GM23248 (cell line): Measurements from ENCODE around the gene MEGF6. TPM values are rescaled to one million over a fixed set of nuclear protein-coding genes. Genes with fewer than 3 reads are reported as not detected.

Experiments
- DNase-seq: peaks from one replicate; pipeline ENCODE4 v3.0.0-alpha.2; 2015
- H2AFZ ChIP-seq: fragments of 200-600 bp; sonication (generic); 2 replicates; pipeline ENCODE4 v1.6.1; 2016; ENCODE audit warnings: antibody characterized with exemption
- H3F3A ChIP-seq: fragments of 200-600 bp; sonication (generic); 2 replicates; pipeline ENCODE4 v1.6.1; 2016; ENCODE audit warnings: mild to moderate bottlenecking, antibody characterized with exemption, mixed run types; ENCODE audit not compliant: insufficient read depth
- H3K27ac ChIP-seq: fragments of 200-600 bp; sonication (generic); 2 replicates; pipeline ENCODE4 v1.5.1; 2016; ENCODE audit warnings: mild to moderate bottlenecking
- H3K27me3 ChIP-seq: fragments of 200-600 bp; sonication (generic); replicated peaks from 2 replicates; pipeline ENCODE4 v1.6.1; 2016; ENCODE audit warnings: mild to moderate bottlenecking; ENCODE audit not compliant: insufficient read depth
- H3K36me3 ChIP-seq: fragments of 200-600 bp; sonication (generic); 2 replicates; pipeline ENCODE4 v1.6.1; 2016; ENCODE audit warnings: low read depth, mild to moderate bottlenecking
- H3K4me1 ChIP-seq: fragments of 200-600 bp; sonication (generic); 2 replicates; pipeline ENCODE4 v1.6.1; 2016; ENCODE audit warnings: mild to moderate bottlenecking; ENCODE audit not compliant: insufficient read depth
- H3K4me2 ChIP-seq: fragments of 200-600 bp; sonication (generic); one replicate; pipeline ENCODE4 v1.6.1; 2016; ENCODE audit warnings: mild to moderate bottlenecking; ENCODE audit not compliant: unreplicated experiment
- H3K4me3 ChIP-seq: fragments of 200-600 bp; sonication (generic); 2 replicates; pipeline ENCODE4 v1.5.1; 2016; ENCODE audit warnings: mild to moderate bottlenecking
- H3K79me2 ChIP-seq: fragments of 200-600 bp; sonication (generic); 2 replicates; pipeline ENCODE4 v1.6.1; 2016; ENCODE audit warnings: mild to moderate bottlenecking; ENCODE audit not compliant: insufficient read depth
- H3K9ac ChIP-seq: fragments of 200-600 bp; sonication (generic); 2 replicates; pipeline ENCODE4 v1.6.1; 2016; ENCODE audit warnings: mild to moderate bottlenecking
- H3K9me2 ChIP-seq: fragments of 200-600 bp; sonication (generic); 2 replicates; pipeline ENCODE4 v1.6.1; 2016; ENCODE audit warnings: mixed run types, mild to moderate bottlenecking, moderate library complexity; ENCODE audit not compliant: insufficient read depth
- H3K9me3 ChIP-seq: fragments of 200-600 bp; sonication (generic); one replicate; pipeline ENCODE4 v1.6.1; 2017; ENCODE audit warnings: low read depth
- H4K20me1 ChIP-seq: fragments of 200-600 bp; sonication (generic); 2 replicates; pipeline ENCODE4 v1.6.0; 2016; ENCODE audit not compliant: insufficient read depth
- EZH2 ChIP-seq: fragments of 200-600 bp; sonication (generic); IDR thresholded peaks from 2 replicates; pipeline ENCODE4 v1.6.1; 2018; ENCODE audit warnings: antibody characterized with exemption, mild to moderate bottlenecking; ENCODE audit not compliant: insufficient read depth, poor library complexity, severe bottlenecking
- EZH2phosphoT487 ChIP-seq: fragments of 200-600 bp; sonication (generic); IDR thresholded peaks from 2 replicates; pipeline ENCODE4 v1.6.1; 2018; ENCODE audit warnings: antibody characterized with exemption, moderate library complexity, mild to moderate bottlenecking, low read depth; ENCODE audit not compliant: insufficient read depth
- WGBS, 2 experiments: methylation state at CpG; one replicate each; pipeline ENCODE4 v1.1.6; 2015 to 2017; ENCODE audit warnings: low lambda C conversion rate in 2 of 2, low coverage in 1 of 2; ENCODE audit errors: missing lambda C conversion rate in 2 of 2; 5-methylcytosine and 5-hydroxymethylcytosine counted together
- in situ Hi-C: fragments of 300-500 bp; cut with MboI; formaldehyde crosslinking; loops from 2 replicates; pipeline ENCODE4 v1.15.0; 2020
- polyA plus RNA-seq: library from polyadenylated mRNA; unstranded; fragments of >200 nt; fragmentation: Nextera tagmentation; extraction: Ambion mirVana; gene quantifications from 2 replicates; pipeline ENCODE4 v1.2.1, GENCODE V29; 2016
- total RNA-seq: library from RNA; depleted of rRNA; stranded (reverse); fragments of >200 nt; shearing (Covaris generic); gene quantifications from 2 replicates; pipeline ENCODE4 v1.2.3, GENCODE V29; 2014

The MEGF6 gene
- total and polyA plus RNA-seq, 2 experiments from 2014 or later = 37.9 to 108 TPM

GRCh38 chr1:3641816-3642215, 30.5 kb upstream of the MEGF6 start:
- H3K79me2 ChIP-seq = no peaks in the 10 kb centered on the region
- WGBS, 2 experiments = 88 to 92% methylated on average over 11 of the region's 11 CpGs
- TF ChIP-seq EZH2 = no peak
- no peak for TF ChIP-seq EZH2phosphoT487
- no peaks in the 10 kb centered on the region for H3F3A ChIP-seq
- no peaks in the 10 kb centered on the region for H3K9me3 ChIP-seq
- no peak for DNase-seq
- H3K27me3 ChIP-seq = no peaks in the 10 kb centered on the region
- no peaks in the 10 kb centered on the region for H3K4me1 ChIP-seq
- no peak overlapping the region for H3K4me3 ChIP-seq
- no peak overlapping the region for H3K4me2 ChIP-seq
- no peak overlapping the region for H2AFZ ChIP-seq
- H3K9ac ChIP-seq = no peak overlapping the region
- H3K27ac ChIP-seq = no peak overlapping the region
- no peaks in the 10 kb centered on the region for H3K9me2 ChIP-seq
- peaks cover 5% of the 10 kb centered on the region; the same call in 1 of the 2 replicates for H3K36me3 ChIP-seq
- in situ Hi-C loops = no loop called here
- H4K20me1 ChIP-seq = no peaks in the 10 kb centered on the region

GRCh38 chr1:3641046-3641760, 29.9 kb upstream of the MEGF6 start:
- Histone ChIP-seq H3F3A (no peaks in the 10 kb centered on the region), H2AFZ (no peak overlapping the region), H3K9ac (no peak overlapping the region), H4K20me1 (no peaks in the 10 kb centered on the region), H3K9me2 (no peaks in the 10 kb centered on the region), H3K4me2 (no peak overlapping the region), H3K9me3 (no peaks in the 10 kb centered on the region), H3K27ac (no peak overlapping the region), H3K79me2 (no peaks in the 10 kb centered on the region), H3K4me3 (no peak overlapping the region), H3K36me3 (peaks cover 4% of the 10 kb centered on the region; the same call in 1 of the 2 replicates), H3K4me1 (no peaks in the 10 kb centered on the region), H3K27me3 (no peaks in the 10 kb centered on the region)
- TF ChIP-seq EZH2phosphoT487 = no peak
- no peak for TF ChIP-seq EZH2
- no peak for DNase-seq
- in situ Hi-C loops = no loop called here
- WGBS, 2 experiments = 92 to 94% methylated on average over 25 to 26 of the region's 26 CpGs

GRCh38 chr1:3640121-3640837, 29.0 kb upstream of the MEGF6 start:
- Histone ChIP-seq H2AFZ (no peak overlapping the region), H3K4me1 (no peaks in the 10 kb centered on the region), H3K4me3 (no peak overlapping the region), H3K4me2 (no peak overlapping the region), H4K20me1 (no peaks in the 10 kb centered on the region), H3K9ac (no peak overlapping the region), H3K36me3 (peaks cover 4% of the 10 kb centered on the region; the same call in 1 of the 2 replicates), H3K27ac (no peak overlapping the region), H3K9me3 (no peaks in the 10 kb centered on the region), H3K79me2 (no peaks in the 10 kb centered on the region), H3K27me3 (no peaks in the 10 kb centered on the region), H3F3A (no peaks in the 10 kb centered on the region), H3K9me2 (no peaks in the 10 kb centered on the region)
- no peak for DNase-seq
- in situ Hi-C loops = no loop called here
- 90 to 95% methylated on average over 16 to 33 of the region's 36 CpGs for WGBS, 2 experiments
- TF ChIP-seq EZH2phosphoT487 (no peak), EZH2 (no peak)

GRCh38 chr1:3639397-3639911, 28.1 kb upstream of the MEGF6 start:
- Histone ChIP-seq H4K20me1 (no peaks in the 10 kb centered on the region), H3K79me2 (no peaks in the 10 kb centered on the region), H3K36me3 (peaks cover 4% of the 10 kb centered on the region; the same call in 1 of the 2 replicates), H3K9ac (no peak overlapping the region), H3K9me2 (no peaks in the 10 kb centered on the region), H3F3A (no peaks in the 10 kb centered on the region), H2AFZ (no peak overlapping the region), H3K4me1 (no peaks in the 10 kb centered on the region), H3K9me3 (no peaks in the 10 kb centered on the region), H3K4me3 (no peak overlapping the region), H3K27me3 (no peaks in the 10 kb centered on the region), H3K27ac (no peak overlapping the region), H3K4me2 (no peak overlapping the region)
- 92 to 93% methylated on average over 18 to 23 of the region's 23 CpGs for WGBS, 2 experiments
- no peak for TF ChIP-seq EZH2phosphoT487
- TF ChIP-seq EZH2 = no peak
- no peak for DNase-seq
- in situ Hi-C loops = no loop called here
